ENCODE data around the gene XYLB.
"Not testable (repeated sequence)": the region's sequence is repeated elsewhere in the genome, so short reads cannot be mapped to it uniquely, and the experiment has no call there.

The XYLB gene

DNA sequence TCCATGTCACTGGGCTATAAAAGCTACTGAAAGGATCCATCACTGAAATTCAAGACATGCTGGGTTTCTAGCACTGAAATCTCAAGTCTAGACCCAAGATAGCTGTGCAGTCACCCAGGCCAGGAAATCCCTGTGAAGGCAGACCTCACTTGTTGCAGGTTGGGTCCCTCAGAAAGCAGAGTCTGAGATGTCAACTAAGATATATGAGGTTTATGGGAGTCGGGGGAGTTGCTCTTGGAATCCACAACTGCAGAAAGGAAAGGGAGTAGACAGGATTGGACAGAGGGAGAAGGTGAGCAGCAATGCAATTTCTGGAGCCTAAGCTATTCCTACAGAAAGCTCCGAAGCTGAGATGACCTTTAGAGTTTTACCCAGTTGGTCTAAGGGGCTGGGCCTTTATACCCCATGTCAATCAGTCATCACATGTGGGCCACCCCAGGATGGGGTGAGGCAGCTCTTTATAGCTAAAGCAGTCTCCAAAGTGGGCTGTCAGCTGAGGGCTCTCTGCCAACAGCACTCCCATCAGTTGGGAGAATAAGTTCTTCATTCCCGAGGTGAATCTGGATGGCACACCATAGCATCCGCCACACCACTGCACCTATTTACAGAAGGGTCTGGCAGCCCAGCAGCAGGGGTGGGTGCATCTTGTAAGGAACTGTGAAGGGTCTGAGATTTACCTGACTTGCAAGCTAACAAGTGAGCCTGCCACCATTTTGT is 54.8 kb downstream of the XYLB start:
- no peak for DNase-seq

DNA sequence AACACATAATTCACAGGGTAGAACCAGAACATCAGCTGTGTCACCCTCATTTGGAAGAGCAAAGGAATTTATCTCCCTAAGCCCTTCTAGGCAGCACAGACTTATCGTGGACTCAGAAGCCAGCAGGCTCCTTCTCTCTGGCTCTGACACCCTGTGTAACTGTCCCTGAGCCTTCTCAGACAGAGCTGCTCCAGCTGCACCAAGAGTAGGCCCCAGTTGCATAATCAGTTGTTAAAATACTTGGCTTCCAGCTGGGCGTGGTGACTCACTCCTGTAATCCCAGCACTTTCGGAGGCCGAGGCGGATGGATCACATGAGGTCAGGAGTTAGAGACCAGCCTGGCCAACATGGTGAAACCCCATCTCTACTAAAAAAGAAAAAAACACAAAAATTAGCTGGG is 57.7 kb downstream of the XYLB start:
- no peak for DNase-seq

DNA sequence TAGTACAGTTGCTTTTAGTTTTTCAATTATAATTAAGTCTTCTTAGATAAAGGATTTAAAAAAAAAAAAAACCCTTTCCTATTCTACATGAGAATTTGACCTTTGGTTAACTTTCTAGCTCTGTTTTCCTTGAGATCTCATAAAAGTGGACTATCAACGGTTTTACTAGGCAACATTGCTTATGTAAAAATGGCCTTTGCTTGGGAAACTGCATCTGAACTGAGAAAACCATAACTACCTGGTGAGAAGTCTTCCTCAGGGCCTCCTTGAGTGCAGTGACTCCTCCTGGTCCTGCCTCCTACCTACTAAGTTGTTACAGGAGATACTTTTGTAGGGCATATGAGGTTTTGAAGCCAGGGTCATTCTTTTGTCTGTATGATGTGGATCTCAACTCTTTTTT is 65.0 kb downstream of the XYLB start:
- DNase-seq, result no peak

DNA sequence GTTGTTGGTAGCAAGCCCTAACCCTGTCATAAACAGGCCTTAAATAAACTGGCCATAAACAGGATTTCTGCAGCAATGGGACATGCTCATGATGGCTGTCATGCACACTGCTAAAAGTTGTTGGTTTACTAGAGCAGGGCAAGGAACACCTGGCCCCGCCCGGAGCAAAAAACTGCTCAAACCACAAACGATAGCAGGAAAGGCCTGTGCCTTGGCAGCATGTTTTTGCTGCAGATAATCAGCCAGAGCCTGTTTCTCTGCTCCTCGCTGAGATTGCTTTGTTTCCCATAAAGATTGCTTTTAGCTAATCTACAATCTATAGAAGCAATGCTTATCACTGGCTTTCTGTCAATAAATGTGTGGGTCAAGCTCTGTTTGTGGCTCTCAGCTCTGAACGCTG is 74.2 kb downstream of the XYLB start:
- DNase-seq, result not testable (repeated sequence)

DNA sequence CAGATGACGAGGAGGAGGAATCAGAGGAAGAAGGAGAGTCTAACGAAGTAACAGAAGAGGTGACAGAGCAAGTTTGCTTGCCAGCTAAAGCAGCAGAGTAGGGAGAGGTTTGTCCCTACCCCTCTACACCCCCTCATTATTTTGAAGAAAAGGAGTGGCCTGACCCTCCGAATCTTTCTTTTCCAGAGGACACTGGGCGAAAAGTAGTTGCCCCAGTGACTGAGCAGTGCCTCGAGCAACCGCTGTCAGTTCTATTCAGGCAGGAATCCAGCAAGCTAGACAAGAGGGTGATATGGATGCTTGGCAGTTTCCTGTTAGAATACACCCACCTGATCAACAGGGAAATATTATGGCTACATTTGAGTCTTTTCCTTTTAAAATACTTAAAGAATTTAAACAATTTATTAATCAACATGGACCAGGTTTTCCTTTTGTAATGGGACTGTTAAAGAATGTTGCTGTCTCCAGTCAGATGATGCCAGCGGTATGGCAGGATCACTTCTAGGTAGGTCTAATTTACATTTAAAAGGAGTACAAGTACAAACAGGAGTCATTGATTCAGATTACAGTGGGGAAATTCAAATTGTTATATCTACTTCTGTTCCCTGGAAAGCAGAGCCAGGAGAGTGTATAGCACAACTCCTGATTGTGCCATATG is 75.2 kb downstream of the XYLB start:
- no peak for DNase-seq

DNA sequence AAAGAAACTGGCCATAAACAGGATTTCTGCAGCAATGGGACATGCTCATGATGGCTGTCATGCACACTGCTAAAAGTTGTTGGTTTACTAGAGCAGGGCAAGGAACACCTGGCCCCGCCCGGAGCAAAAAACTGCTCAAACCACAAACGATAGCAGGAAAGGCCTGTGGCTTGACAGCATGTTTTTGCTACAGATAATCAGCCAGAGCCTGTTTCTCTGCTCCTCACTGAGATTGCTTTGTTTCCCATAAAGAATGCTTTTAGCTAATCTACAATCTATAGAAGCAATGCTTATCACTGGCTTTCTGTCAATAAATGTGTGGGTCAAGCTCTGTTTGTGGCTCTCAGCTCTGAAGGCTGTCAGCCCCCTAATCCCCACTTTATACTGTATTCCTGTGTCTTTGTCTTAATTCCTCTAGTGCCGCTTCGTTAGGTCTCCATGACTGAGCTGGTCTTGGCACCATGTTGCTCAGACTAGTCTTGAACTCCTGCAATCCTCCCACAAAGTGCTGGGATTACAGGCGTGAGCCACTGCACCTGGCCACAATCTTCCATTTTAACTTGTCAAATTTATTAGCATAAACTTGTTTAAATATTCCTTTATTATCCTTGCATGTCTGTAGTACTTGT is 80.3 kb downstream of the XYLB start:
- DNase-seq, result not testable (repeated sequence)

DNA sequence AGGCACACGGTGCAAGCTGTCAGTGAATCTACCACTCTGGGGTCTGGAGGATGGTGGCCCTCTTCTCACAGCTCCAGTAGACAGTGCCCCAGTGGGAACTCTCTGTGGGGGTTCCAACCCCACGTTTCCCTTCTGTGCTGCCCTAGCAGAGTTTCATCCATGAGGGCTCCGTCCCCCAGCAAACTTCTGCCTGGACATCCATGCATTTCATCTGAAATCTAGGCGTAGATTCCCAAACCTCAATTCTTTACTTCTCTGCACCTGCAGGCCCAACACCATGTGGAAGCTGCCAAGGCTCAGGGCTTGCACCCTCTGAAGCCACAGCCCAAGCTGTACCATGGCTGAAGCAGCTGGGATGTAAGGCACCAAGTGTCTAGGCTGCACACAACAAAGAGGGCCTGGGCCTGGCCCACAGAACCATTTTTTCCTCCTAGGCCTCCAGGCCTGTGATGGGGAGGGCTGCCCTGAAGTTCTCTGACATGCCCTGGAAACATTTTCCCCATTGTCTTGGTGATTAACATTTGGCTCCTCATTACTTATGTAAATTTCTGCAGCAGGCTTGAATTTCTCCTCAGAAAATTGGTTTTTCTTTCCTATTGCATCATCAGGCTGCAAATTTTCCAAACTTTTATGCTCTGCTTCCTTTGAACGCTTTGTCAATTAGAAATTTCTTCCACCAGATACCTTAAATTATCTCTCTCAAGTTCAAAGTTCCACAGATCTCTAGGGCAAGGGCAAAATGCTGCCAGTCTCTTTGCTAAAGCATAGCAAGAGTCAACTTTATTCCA is 86.5 kb downstream of the XYLB start:
- not testable (repeated sequence) for DNase-seq

DNA sequence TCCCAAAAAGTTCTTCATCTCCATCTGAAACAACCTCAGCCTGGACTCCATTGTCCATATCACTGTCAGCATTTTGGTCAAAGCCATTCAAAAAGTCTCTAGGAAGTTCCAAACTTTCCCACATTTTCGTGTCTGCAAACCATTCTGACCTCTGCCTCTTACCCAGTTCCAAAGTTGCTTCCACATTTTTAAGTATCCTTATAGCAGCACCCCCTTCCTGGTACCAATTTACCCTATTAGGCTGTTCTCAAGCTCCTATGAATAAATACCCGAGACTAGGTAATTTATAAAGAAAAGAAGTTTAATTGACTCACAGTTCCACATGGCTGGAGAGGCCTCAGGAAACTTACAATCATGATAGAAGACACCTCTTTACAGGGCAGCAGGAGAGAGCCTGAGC is 87.1 kb downstream of the XYLB start:
- not testable (repeated sequence) for DNase-seq

DNA sequence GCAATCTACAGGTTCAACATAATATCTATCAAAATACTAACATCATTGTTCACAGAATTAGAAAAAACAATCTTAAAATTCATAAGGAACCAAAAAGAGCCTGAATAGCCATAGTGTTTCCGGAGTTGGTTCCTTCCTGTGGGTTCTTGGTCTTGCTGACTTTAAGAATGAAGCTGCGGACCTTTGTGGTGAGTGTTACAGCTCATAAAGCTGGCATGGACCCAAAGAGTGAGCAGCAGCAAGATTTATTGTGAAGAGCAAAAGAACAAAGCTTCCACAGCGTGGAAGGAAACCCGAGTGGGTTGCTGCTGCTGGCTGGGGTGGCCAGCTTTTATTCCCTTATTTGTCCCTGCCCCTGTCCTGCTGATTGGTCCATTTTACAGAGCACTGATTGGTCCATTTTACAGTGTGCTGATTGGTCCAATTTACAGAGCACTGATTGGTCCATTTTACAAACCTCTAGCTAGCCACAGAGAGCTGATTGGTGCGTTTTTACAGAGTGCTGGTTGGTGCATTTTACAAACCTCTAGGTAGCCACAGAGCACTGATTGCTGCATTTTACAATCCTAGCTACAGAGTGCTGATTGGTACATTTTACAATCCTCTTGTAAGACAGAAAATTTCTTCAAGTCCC is 92.0 kb downstream of the XYLB start:
- not testable (repeated sequence) for DNase-seq

DNA sequence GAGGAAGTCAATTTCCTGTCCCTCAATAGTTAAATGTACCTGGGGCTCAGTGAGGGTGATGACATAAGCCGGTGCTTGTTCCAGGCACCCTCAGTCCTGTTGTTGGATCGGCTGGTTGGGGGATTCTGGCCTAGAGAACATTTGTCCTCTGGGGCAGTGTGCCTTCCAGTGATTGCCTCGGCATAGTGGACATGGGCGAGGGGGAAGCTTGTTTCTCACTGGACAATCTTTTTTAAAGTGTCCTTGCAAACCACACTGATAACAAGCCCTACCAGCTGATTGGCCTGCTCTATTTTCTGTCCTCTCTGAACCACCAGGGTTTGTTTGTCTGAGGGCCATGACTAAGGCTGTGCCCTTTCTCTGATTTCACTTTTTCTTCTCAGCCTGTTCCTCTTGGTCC is 96.6 kb downstream of the XYLB start:
- DNase-seq, result not testable (repeated sequence)

DNA sequence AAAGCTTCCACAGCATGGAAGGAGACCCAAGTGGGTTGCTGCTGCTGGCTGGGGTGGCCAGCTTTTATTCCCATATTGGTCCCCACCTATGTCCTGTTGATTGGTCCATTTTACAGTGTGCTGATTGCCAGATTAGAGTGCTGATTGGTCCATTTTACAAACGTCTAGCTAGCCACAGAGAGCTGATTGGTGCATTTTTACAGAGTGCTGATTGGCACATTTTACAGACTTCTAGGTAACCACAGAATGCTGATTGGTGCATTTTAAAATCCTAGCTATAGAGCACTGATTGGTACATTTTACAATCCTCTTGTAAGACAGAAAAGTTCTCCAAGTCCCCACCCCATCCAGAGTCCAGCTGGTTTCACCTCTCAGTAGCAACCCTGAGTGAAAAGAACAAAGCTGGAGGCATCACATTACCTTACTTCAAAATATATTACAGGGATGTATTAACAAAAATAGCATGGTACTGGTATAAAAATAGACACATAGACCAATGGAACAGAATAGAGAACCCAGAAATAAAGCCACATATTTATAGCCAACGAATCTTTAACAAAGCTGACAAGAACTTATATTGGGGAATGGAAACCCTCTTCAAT is 99.6 kb downstream of the XYLB start:
- no peak for DNase-seq

DNA sequence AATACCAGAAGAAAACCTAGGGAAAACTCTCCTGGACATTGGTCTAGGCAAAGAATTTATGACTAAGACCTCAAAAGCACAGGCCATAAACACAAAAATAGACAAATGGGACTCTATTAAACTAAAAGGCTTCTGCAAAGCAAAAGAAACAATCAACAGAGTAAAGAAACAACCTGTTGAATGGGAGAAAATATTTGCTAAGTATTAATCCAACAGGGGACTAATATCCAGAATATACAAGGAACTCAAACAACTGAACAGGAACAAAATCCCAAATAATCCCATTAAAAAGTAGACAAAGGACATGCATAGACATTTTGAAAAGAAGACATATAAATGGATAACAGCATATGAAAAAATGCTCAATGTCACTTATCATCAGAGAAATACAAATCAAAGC is 100.2 kb downstream of the XYLB start:
- DNase-seq, result no peak

DNA sequence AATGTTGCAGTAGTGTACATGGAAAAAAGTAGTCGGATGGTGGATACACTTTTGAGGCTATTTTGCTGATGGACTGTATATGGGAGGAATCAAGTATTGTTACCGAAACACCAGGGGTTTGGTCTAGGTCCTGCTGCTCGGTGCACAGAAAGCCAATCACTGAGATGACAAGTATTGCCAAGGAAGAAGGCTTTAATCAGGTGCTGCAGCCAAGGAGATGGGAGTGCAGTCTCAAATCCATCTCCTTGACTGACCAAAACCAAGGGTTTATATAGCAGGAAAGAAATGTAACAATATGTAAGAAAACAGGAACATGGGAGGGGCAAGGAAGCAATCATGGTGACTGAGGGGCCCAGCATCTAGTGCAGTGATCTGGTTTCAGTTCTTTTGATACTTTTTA is 104.3 kb downstream of the XYLB start:
- no peak for DNase-seq

DNA sequence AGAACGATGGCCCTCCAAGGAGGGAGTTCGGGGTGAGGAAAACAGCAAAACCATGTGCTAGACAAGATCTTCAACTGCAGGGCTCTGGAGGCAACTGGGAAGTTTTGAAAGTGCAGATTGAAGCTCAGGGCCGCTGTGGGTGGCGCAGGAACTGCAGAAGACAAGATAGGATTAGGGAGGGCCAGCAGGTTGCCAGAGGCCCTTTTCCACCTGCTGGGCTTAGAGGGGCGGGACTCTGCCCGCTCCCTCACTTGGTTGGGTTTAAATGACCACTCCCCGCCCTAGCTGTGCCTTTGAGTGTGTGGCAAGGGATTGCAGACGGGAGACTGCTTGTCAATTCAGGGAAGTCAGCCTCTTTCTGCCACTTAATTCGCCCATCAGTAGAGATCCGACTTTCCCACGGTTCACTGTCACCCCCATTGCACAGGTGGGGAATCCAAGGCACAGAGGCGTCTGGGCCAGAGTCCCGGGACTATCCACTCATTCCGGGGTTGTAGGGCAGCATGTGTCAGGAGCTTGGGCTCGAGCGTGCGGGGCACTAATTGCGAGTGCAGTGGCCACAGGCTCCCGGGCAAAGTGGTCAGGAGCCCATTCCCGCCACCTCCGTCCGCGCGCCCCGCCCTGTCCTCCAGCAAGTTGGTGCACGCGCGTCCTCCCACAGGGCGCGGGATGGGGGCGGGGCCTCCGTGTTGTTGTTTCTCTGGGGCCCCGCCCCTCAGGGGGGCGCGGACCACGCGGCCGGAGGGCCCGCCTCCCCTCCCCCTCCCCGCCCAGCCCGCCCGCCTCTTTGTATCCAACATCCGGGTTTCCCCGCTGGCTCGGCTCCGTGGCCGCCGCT is 106.7 kb downstream of the XYLB start, which contains the start of gene ACVR2B:
ACVR2B (plus strand) TSS at position 816 of the 838 bp plus-strand sequence. CDS start 433 bp downstream, outside the sequence.
- peak; percentile 92 for DNase-seq

DNA sequence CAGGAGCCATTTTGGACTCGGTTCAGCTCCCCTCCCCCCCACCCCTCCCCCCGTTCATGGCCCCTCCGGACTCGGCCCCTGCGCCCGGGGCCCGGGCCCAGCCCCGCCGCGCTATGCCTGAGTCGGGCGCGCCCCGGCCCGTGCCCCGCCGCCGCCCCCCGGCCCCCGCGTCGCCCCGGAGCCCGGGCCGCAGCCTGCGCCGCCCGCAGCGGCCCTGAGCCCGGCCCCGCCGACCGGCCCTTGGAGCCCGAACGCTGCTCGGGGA is 107.3 kb downstream of the XYLB start:
- no peak for DNase-seq

DNA sequence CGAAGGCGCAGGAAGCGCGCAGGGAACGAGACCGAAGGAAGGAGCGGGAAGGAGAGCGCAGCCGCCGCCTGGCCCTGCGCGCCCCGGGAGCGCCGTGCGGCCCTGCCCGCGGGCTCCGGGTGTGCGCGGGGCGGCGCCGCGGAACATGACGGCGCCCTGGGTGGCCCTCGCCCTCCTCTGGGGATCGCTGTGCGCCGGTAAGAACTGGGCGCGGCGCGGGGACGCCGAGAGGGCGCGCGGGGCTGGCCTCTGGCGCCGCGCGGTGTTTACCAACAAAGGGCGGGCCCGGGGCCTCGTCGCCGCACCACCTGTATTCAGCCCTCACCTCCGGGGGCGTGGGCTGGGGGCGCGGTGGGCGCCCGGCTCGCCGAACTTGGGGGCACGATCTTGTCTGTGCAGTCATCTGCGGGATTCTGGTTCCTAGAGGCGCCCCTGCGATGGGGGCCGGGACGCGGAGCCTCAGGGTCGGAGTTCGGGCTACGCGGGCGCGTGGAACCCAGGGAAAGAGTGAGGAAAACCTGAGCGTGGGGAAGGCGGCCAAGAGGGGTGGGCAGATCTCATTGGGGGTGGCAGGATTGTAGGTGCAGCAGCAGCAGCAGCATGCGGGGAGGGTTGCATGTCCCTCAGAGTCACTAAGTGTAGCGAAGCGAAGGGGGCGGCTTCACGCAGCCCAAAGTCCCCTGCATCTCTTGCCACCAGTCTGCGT is 107.7 kb downstream of the XYLB start:
- DNase-seq, result peak; percentile 44

DNA sequence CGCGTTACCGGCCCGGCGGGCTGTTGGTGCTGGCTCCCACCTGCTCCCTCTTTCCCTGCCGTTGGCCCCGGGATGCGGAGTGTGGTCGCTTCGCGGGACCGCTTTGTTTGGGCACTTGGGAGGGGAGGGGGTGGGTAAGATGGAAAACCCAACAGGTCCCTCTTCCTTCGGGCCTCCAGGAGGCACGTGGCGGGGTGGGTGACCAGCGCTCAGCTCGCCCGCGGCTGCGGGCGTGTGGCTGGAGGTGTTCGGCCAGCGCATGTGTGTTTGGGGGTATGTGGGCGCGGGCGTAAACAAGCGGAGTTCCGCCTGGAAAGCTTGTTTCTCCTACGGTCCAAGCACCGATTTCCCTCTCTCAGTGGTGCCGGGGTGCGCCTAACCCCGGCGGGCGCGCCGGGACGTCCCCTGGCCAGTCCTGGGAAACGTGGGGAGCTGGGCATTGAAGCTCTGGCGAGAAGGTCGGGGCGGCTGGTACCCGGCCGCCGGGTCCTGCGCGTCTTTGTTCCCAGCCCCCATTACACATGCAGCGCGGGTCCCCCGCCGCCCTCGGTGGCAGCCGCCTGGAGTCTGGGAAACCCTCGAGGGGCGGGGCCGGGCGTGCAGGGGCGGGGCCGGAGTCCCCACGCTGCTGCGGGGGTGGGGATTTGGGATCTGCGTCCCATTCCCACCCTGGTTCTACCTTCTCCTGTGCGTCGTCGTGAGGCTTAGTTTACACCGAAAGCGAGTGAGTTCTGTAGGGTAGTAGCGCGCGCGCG is 108.5 kb downstream of the XYLB start:
- DNase-seq, result peak; percentile 93

DNA sequence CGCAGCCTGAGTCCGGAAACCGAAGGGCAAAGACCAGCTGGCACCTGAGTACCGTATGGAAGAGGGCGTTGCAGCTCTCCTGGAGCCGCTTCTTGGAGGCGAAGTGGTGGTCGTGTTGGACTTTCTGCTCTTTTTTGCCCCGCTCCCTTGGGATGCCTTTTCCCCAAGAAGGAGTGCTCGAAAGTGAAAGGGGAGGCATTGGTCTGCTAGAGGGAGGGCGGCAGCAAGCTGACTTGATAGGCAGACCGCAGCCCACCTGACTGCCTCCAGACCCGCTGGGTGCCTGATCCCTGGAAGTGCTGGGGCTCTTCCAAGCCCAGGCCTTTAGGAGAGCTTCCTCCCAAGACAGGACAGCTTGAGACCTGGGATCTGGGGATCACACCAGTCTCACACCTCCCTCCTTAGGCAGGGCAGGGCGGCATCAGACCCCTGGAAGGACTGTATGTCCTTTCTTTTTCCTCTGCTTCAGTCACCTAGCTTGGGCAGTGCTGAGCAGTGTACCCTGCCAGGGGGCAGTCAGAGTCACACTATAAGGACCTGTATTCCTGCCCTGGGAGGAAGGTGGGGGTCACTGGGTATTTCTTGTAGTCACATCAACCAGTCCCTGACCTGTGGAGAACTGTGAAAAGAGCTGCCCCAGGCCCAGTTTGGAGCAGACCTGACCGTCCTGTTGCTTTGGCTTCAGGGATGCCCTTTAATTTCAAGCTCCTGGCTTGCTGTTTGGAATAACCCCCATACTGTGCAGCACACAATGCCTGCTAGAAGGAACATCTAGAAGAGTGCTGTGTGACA is 109.2 kb downstream of the XYLB start:
- DNase-seq, result no peak
